Esophagus muscularis mucosa (tissue), 4 donors: ENCODE data around the gene ZNG1A. TPM values are rescaled to one million over a fixed set of nuclear protein-coding genes. Genes with fewer than 3 reads are reported as not detected.
"Not testable (repeated sequence)": the region's sequence is repeated elsewhere in the genome, so short reads cannot be mapped to it uniquely, and the experiment has no call there.

Source experiments
- DNase-seq: peaks from one replicate; pipeline ENCODE4 v3.0.0-alpha.2; 2017; ENCODE audit errors: extremely low spot score
- H3K27ac ChIP-seq, 4 donors: fragments of 200-600 bp; sonication (generic); replicated peaks in 1 of 4; 1 replicate in 3 of 4; 2 replicates in 1 of 4; pipeline ENCODE4 v1.5.1; 2016 to 2019; ENCODE audit warnings: mild to moderate bottlenecking in 1 of 4
- H3K27me3 ChIP-seq, 4 donors: fragments of 200-600 bp; sonication (generic); one replicate each; pipeline versions ENCODE4 v1.5.1 to v1.6.0; 2016 to 2019
- H3K36me3 ChIP-seq, 4 donors: fragments of 200-600 bp; sonication (generic); one replicate each; pipeline ENCODE4 v1.5.1; 2016 to 2019
- H3K4me1 ChIP-seq, 4 donors: fragments of 200-600 bp; sonication (generic); one replicate each; pipeline ENCODE4 v1.5.1; 2016 to 2019
- H3K4me3 ChIP-seq, 4 donors: fragments of 200-600 bp; sonication (generic); 1 replicate in 2 of 4; 2 replicates in 2 of 4; pipeline ENCODE4 v1.5.1; 2016 to 2019; ENCODE audit warnings: mild to moderate bottlenecking in 4 of 4, moderate library complexity in 1 of 4
- H3K9me3 ChIP-seq, 4 donors: fragments of 200-600 bp; sonication (generic); 1 replicate in 3 of 4; 2 replicates in 1 of 4; pipeline ENCODE4 v1.5.1; 2016 to 2019
- WGBS: methylation state at CpG from one replicate; pipeline ENCODE4 v1.1.5; 2018; 5-methylcytosine and 5-hydroxymethylcytosine counted together
- intact Hi-C: fragments of 100-400 bp; cut with DNase I; formaldehyde crosslinking; loops from one replicate; pipeline ENCODE4 v1.15.1; 2023
- total RNA-seq, 4 donors: library from RNA; depleted of rRNA; stranded (reverse); fragments of >200 nt; gene quantifications; one replicate each; pipeline versions ENCODE4 v1.1.0 to v1.2.1, GENCODE V29; 2016

Gene ZNG1A
- total RNA-seq, 4 donors from 2014 or later, result 26.4 to 50.7 (median 34.1) TPM

- H3K36me3 ChIP-seq, H3K27ac ChIP-seq, DNase-seq, intact Hi-C loops, H3K9me3 ChIP-seq, H3K27me3 ChIP-seq, H3K4me1 ChIP-seq, H3K4me3 ChIP-seq: not testable (repeated sequence)
- WGBS, result no CpG with 5 or more reads among the region's 17 CpGs
Measured at GRCh38 chr9:139880-140279, 39.0 kb downstream of the ZNG1A start.

DNA sequence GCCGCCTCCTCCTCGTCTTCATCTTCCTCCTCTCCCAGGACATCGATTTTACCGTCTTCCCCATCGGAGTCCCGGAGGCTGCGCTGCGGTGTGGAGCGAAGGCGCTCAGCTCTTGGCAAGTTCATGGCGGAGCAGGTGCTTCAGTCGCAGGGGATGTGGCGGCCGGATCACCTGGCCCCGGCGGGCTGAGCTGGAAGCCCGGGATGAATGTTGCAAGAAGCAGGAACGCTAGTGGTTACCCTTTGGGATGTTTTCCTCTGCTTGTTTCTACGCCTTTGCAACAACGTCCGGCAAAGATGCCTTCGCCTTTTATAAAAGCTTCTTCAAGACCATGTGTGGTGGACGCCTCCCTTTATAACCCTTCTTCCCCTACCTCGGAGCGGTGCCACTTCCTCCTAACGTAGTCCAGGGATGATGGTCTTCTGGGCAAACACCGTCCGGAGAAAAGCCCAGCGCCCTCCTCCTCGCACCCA lies 60.8 kb downstream of the ZNG1A start, which contains the start of gene FOXD4:
Gene FOXD4, minus strand, starts transcription at position 423 of the 473 bp plus-strand sequence. Its CDS starts 298 bp downstream, at position 125.
- intact Hi-C loops, H3K4me3 ChIP-seq, H3K27ac ChIP-seq, DNase-seq, H3K36me3 ChIP-seq, H3K9me3 ChIP-seq: not testable (repeated sequence)
- H3K4me1 ChIP-seq, result peaks cover 8 to 35% (median 27%) of the 10 kb centered on the region in 4 donors
- peaks cover 5 to 49% (median 32%) of the 10 kb centered on the region in 4 donors for H3K27me3 ChIP-seq
- WGBS, result 30% methylated on average over 4 of the region's 30 CpGs

DNA sequence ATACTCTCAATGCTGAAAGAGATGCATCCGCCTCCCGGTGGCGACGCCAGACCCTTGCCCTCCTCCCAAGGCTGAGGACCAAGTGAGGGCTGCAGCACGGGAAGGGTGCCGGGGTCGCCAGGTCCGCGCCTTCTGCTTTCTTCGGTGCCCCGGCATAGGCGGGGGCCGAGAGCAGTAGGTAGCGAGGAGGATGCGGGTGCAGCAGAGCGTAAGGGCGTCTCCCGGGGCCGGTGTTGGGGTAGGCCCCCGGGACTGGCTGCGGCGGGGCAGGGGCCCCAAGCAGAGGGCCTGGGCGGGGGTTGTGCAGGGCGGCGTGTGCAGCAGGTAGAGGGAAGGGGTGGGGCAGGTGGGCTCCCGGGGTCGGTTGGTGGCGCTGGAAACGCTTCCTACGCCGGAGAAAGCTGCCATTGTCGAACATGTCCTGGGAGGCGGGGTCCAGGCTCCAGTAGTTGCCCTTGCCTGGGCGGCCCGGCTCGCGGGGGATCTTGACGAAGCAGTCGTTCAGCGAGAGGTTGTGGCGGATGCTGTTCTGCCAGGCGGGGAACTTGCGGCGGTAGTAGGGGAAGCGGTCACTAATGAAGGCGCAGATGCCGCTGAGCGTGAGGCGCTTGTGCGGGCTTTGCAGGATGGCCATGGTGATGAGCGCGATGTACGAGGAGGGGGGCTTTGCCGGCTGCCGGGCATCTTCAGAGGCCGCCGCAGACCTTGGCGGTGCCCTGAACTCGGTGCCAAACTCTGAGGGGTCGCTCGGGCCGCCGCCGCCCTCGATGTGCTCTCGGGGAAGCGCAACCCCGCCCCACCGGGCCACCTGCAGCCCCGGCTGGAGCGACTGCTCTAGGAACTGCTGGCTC lies 61.5 kb downstream of the ZNG1A start:
- H3K9me3 ChIP-seq, H3K27ac ChIP-seq, DNase-seq, H3K36me3 ChIP-seq, intact Hi-C loops, H3K4me3 ChIP-seq: not testable (repeated sequence)
- Histone ChIP-seq H3K4me1 (peaks cover 8 to 35% (median 29%) of the 10 kb centered on the region in 4 donors), H3K27me3 (peaks cover 5 to 55% (median 36%) of the 10 kb centered on the region in 4 donors)
- 21% methylated on average over 16 of the region's 71 CpGs for WGBS

DNA sequence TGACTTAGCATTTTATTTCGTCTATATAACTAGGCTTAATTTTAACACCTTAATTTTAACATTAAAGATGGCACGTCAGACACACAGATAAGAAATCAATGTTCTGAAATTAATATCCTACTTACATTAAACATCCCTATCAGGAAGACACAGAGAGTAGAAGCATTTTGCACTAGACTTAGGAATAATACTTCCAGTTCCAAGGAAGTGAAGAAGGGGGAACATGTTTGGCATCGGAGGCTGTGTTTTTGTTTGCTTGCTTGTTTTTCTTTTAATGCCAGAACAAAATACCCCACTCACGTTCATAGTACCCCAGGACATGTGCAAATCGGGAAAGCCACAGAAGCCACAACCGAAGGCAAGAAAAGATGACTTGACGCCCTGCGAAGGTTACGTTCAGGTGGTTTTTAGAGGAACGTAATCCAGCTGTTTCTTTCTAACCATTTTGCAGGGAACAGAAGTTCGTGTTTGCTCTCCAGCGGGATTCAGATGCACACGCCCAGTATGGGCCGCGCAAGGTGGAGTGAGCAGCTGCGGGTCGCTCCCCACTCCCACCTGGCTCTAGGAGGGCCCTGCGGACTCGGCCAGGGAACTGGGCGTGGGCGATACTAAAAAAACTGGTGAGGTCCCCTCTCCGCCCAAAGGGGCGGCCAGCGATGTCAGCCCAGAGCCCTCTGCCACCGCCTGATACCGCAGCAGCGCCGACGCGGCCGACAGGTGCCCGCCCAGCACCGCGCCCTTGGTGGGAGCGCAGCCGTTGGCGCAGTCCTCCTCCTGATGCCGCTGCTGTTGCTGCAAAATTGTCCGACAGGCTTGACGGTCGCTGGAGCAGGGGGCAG lies 62.4 kb downstream of the ZNG1A start:
- not testable (repeated sequence) for DNase-seq

GRCh38 chr9:115118-115451 lies 63.8 kb downstream of the ZNG1A start:
- H3K27ac ChIP-seq, DNase-seq, H3K9me3 ChIP-seq, intact Hi-C loops, H3K36me3 ChIP-seq: not testable (repeated sequence)
- Histone ChIP-seq H3K4me3 (peak overlapping the region; percentile 47 to 51 (median 49)), H3K4me1 (peaks cover 8 to 35% (median 29%) of the 10 kb centered on the region in 4 donors), H3K27me3 (peaks cover 5 to 63% (median 36%) of the 10 kb centered on the region in 4 donors)
- WGBS, result 15% methylated on average over 9 of the region's 11 CpGs

More for the DNA sequence above, 62.4 kb downstream of the ZNG1A start:
- H3K27ac ChIP-seq, H3K36me3 ChIP-seq, H3K9me3 ChIP-seq, intact Hi-C loops, H3K4me3 ChIP-seq: not testable (repeated sequence)
- Histone ChIP-seq H3K4me1 (peaks cover 8 to 35% (median 29%) of the 10 kb centered on the region in 4 donors), H3K27me3 (peaks cover 5 to 61% (median 36%) of the 10 kb centered on the region in 4 donors)
- 12% methylated on average over 25 of the region's 41 CpGs for whole genome bisulfite sequencing

DNA sequence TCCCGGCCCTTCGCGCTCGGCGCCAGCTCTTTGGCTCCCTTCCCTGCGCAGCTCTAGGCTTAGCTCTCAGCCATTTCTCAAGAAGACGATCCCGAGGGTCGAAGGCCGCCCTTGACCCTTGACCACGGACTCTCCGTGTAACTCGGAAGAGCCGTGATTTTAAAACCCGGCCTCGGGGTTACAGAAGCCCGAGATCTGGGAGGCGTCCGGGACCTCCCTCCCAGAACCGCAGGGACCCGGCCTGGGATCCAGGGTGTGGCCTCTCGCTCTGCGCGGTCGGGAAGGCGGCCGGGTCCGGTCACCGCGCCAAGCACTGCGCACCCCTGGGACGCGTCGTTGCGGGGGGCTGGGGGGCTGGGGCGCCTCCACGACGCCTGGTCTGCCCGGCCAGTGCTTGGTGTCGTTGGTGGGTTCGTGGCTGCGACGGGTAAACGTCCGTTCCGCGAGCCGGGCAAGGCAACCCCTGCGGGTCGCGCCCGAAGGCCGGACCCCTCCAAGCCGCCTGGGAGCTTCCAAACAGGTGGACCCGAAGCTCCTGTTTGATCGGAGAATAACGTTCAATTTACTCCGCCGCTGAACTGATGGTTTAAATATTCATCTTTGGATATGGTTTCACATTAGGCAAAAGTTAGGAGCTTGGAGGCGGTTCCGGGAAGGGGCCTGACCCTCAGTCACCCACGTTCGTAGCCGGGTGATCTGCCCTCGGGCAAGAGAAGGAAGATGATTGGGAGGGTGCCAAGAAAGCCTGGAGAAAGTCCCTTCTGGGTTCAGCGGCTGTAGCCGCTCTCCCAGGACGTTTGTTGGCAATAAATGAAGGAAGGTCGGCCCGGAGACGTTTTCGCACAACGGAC lies 64.4 kb downstream of the ZNG1A start:
- intact Hi-C loops, H3K36me3 ChIP-seq, DNase-seq, H3K9me3 ChIP-seq, H3K27ac ChIP-seq: not testable (repeated sequence)
- Histone ChIP-seq H3K4me3 (peak overlapping the region; percentile 47 to 51 (median 49)), H3K4me1 (peaks cover 8 to 35% (median 29%) of the 10 kb centered on the region in 4 donors), H3K27me3 (peaks cover 5 to 69% (median 36%) of the 10 kb centered on the region in 4 donors)
- WGBS, result 1% methylated on average over 15 of the region's 73 CpGs

GRCh38 chr9:113468-114266 lies 65.2 kb downstream of the ZNG1A start:
- intact Hi-C loops, DNase-seq: not testable (repeated sequence)

DNA sequence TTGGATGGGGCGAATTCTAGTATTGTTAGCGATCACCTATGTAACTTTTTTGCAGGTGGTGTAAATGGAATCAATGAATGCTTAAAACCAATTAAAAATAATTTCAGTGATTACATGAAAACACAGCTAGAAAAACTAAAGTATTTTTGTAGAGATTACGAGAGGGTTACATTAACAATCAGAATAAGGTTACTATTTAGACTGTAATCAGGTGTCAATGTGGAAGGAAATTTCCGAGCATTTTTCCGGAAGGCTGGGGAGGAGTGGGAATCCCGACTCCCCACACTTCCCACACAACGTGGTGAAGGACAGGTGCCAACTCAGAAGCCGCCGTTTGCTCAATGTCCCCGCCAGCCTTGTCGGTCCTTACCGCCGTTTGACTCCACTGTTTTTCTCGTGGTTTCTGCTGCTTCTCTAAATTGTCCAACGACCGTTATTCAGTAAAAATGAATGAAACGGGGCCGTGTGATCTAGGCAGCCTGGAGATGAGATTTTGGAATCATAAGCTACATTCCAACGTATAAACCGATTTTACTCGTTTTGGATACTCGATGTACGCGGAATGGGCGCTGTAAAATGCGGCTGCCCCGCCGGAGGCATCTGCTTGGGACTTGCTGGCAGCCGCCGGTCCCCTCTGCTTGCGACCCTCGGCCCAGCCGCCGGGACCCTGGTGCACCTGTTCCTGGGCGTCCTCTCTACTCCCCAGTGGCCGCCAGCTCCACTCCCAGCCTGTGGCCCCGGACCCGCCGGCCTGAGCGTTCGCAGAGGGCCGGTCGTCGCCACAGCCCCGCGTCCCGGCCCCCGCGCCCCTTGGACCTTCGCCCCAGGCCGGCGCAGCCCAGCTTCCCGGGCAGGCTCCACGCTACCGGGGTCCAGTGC lies 66.0 kb downstream of the ZNG1A start:
- intact Hi-C loops, H3K36me3 ChIP-seq, H3K27ac ChIP-seq, DNase-seq, H3K9me3 ChIP-seq: not testable (repeated sequence)
- peaks cover 5 to 82% (median 36%) of the 10 kb centered on the region in 4 donors for H3K27me3 ChIP-seq
- 13% methylated on average over 24 of the region's 55 CpGs for WGBS
- peak overlapping the region in 3 of 4 donors; percentile 47 to 50 (median 48) for H3K4me3 ChIP-seq
- H3K4me1 ChIP-seq, result peaks cover 8 to 34% (median 28%) of the 10 kb centered on the region in 4 donors

More at GRCh38 chr9:113468-114266, 65.2 kb downstream of the ZNG1A start:
- Histone ChIP-seq H3K4me1 (peaks cover 8 to 35% (median 29%) of the 10 kb centered on the region in 4 donors), H3K27me3 (peaks cover 5 to 77% (median 36%) of the 10 kb centered on the region in 4 donors), H3K4me3 (peak overlapping the region; percentile 47 to 51 (median 49))
- under 1% methylated on average over 31 of the region's 111 CpGs for WGBS
- H3K9me3 ChIP-seq, H3K27ac ChIP-seq, H3K36me3 ChIP-seq: not testable (repeated sequence)

GRCh38 chr9:110672-111071 lies 68.2 kb downstream of the ZNG1A start:
- WGBS, result 56% methylated on average over 4 of the region's 4 CpGs
- H3K9me3 ChIP-seq, H3K27ac ChIP-seq, H3K36me3 ChIP-seq, intact Hi-C loops, DNase-seq, H3K4me3 ChIP-seq: not testable (repeated sequence)
- H3K4me1 ChIP-seq, result peaks cover 8 to 26% (median 21%) of the 10 kb centered on the region in 4 donors
- peaks cover 5 to 77% (median 25%) of the 10 kb centered on the region in 4 donors for H3K27me3 ChIP-seq

GRCh38 chr9:109540-109939 lies 69.3 kb downstream of the ZNG1A start:
- DNase-seq, H3K27ac ChIP-seq, H3K4me3 ChIP-seq, H3K36me3 ChIP-seq, intact Hi-C loops, H3K9me3 ChIP-seq: not testable (repeated sequence)
- 40% methylated on average over 2 of the region's 8 CpGs for WGBS
- H3K27me3 ChIP-seq, result peaks cover 4 to 68% (median 18%) of the 10 kb centered on the region in 4 donors
- H3K4me1 ChIP-seq, result peaks cover 5 to 19% (median 14%) of the 10 kb centered on the region in 4 donors
